ENCODE data around the gene MAGEF1. TPM values are rescaled to one million over a fixed set of nuclear protein-coding genes. Genes with fewer than 3 reads are reported as not detected.

The MAGEF1 gene
- total RNA-seq, 1 experiment from 2014 or later, result 31.9 TPM

GRCh38 chr3:184688251-184688881 lies 23.5 kb downstream of the MAGEF1 start:
- no peak overlapping the region for H4K8ac ChIP-seq (replicated peaks; ENCODE audit: insufficient read length, low read depth, low read length)
- H3K56ac ChIP-seq (ENCODE audit: insufficient read length, low read depth, low read length), result no peak overlapping the region
- H3K9ac ChIP-seq (ENCODE audit: extremely low read depth, insufficient read length, low read length), result no peak overlapping the region
- no peak overlapping the region for H2BK15ac ChIP-seq (ENCODE audit: low read depth, low read length)
- no peak overlapping the region for H2BK5ac ChIP-seq (ENCODE audit: insufficient read length, low read length)
- WGBS (ENCODE audit: extremely low coverage, insufficient read length, low lambda C conversion rate), result no CpG with 5 or more reads among the region's 5 CpGs
- no peaks in the 10 kb centered on the region; a peak in 1 of 7 replicates for H3K36me3 Mint-ChIP-seq (ENCODE audit: insufficient read depth in 1 of 3, low read depth in 3 of 3)
- H3K4me1 ChIP-seq (ENCODE audit: insufficient read depth, low read length), result peaks cover 5% of the 10 kb centered on the region; the same call in 1 of the 2 replicates
- H3K79me1 ChIP-seq (ENCODE audit: insufficient read depth, low read depth, low read length, poor library complexity, severe bottlenecking), result no peaks in the 10 kb centered on the region
- H2BK20ac ChIP-seq (ENCODE audit: low read depth, low read length, poor library complexity, severe bottlenecking), result no peak overlapping the region
- no peak overlapping the region for H3K27ac Mint-ChIP-seq
- no peak overlapping the region for H4K91ac ChIP-seq (ENCODE audit: insufficient read length, low read depth, low read length)
- H2AK5ac ChIP-seq (ENCODE audit: insufficient read length, low read length), result no peak overlapping the region
- H3K9me3 Mint-ChIP-seq, result peaks cover 2 to 4% of the 10 kb centered on the region in 2 experiments; a peak in 2 of 5 replicates
- peaks cover 24 to 38% of the 10 kb centered on the region in 2 experiments for H3K4me1 Mint-ChIP-seq
- H2BK120ac ChIP-seq (ENCODE audit: low read depth, low read length, poor library complexity, severe bottlenecking), result no peak overlapping the region
- no peak overlapping the region for H3K14ac ChIP-seq (ENCODE audit: insufficient read depth, low read length)
- peaks cover 32% of the 10 kb centered on the region for H3K27me3 Mint-ChIP-seq (ENCODE audit: low read depth)
- no peak for DNase-seq
- H3K27ac ChIP-seq (ENCODE audit: insufficient read length, low read depth, low read length), result no peak overlapping the region
- no peak overlapping the region for H3T11ph ChIP-seq (ENCODE audit: low read length)
- TF ChIP-seq, protein P1, sequence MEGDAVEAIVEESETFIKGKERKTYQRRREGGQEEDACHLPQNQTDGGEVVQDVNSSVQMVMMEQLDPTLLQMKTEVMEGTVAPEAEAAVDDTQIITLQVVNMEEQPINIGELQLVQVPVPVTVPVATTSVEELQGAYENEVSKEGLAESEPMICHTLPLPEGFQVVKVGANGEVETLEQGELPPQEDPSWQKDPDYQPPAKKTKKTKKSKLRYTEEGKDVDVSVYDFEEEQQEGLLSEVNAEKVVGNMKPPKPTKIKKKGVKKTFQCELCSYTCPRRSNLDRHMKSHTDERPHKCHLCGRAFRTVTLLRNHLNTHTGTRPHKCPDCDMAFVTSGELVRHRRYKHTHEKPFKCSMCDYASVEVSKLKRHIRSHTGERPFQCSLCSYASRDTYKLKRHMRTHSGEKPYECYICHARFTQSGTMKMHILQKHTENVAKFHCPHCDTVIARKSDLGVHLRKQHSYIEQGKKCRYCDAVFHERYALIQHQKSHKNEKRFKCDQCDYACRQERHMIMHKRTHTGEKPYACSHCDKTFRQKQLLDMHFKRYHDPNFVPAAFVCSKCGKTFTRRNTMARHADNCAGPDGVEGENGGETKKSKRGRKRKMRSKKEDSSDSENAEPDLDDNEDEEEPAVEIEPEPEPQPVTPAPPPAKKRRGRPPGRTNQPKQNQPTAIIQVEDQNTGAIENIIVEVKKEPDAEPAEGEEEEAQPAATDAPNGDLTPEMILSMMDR (conservative IDR thresholded peaks at IDR 0.05), result no peak
- no peak overlapping the region for H3K23ac ChIP-seq (ENCODE audit: insufficient read length, low read depth, low read length)
- no peak overlapping the region for H3K4ac ChIP-seq (ENCODE audit: low read depth, low read length)
- no peaks in the 10 kb centered on the region for H3K79me2 ChIP-seq (ENCODE audit: insufficient read depth, low read length)
- no peak overlapping the region for H2AFZ ChIP-seq (ENCODE audit: low read length)
- H4K5ac ChIP-seq (ENCODE audit: insufficient read length, low read depth, low read length), result no peak overlapping the region
- H3K4me3 Mint-ChIP-seq, result no peak overlapping the region
- H3K4me2 ChIP-seq (ENCODE audit: insufficient read depth, insufficient read length, low read length), result no peak overlapping the region
- H3K23me2 ChIP-seq (ENCODE audit: insufficient read length, low read depth, low read length, poor library complexity, severe bottlenecking), result no peaks in the 10 kb centered on the region
- no peaks in the 10 kb centered on the region for H3K27me3 ChIP-seq (ENCODE audit: insufficient read depth, low read length)
- H2BK12ac ChIP-seq (ENCODE audit: insufficient read length, low read depth, low read length), result no peak overlapping the region
- H3K18ac ChIP-seq (ENCODE audit: insufficient read length, low read depth, low read length), result no peak overlapping the region
- H3K9me3 ChIP-seq (ENCODE audit: control insufficient read depth, low read depth, low read length), result no peaks in the 10 kb centered on the region
- H4K20me1 ChIP-seq (ENCODE audit: control insufficient read depth, insufficient read depth, insufficient read length), result no peaks in the 10 kb centered on the region
